ENCODE data around the gene DOCK9.

GRCh38 chr13:98994896-98995295 lies 17.0 kb upstream of the DOCK9 start:
- TF ChIP-seq CTCF (IDR thresholded peaks at IDR 0.05) (no peak), POLR2A (IDR thresholded peaks at IDR 0.05) (no peak)
